CD4-positive, alpha-beta memory T cell (primary cell): ENCODE data around the gene CMIP. TPM values are rescaled to one million over a fixed set of nuclear protein-coding genes. Genes with fewer than 3 reads are reported as not detected.
A peak's percentile ranks its signal among the peaks of the same experiment; 100 is the strongest.

Source experiments
- CTCF ChIA-PET: fragments of 350-600 bp; sonication (Branson Sonifier 250); formaldehyde crosslinking; loops from one replicate; lab custom pipeline; 2021; ENCODE audit warnings: inconsistent platforms; ENCODE audit not compliant: partially characterized antibody; lab: Charles Lee
- POLR2A ChIA-PET: fragments of 350-600 bp; sonication (Branson Sonifier 250); formaldehyde crosslinking; loops from one replicate; lab custom pipeline; 2021; ENCODE audit not compliant: partially characterized antibody; lab: Charles Lee
- DNase-seq, 5 donors: peaks; one replicate each; pipeline versions ENCODE4 v3.0.0 to v3.0.0-alpha.2; 2020 to 2022; ENCODE audit warnings: mixed read lengths in 1 of 5
- H3K27ac ChIP-seq: one replicate; pipeline ENCODE4 v1.7.0; 2013; ENCODE audit warnings: low read depth, low read length
- H3K27me3 ChIP-seq: 2 replicates; pipeline ENCODE4 v1.7.0; 2013; ENCODE audit warnings: mild to moderate bottlenecking, low read length, moderate library complexity; ENCODE audit not compliant: insufficient read depth
- H3K36me3 ChIP-seq: 2 replicates; pipeline ENCODE4 v1.7.0; 2013; ENCODE audit warnings: mild to moderate bottlenecking, low read length, moderate library complexity; ENCODE audit not compliant: insufficient read depth
- H3K4me1 ChIP-seq: 2 replicates; pipeline ENCODE4 v1.7.0; 2013; ENCODE audit warnings: mild to moderate bottlenecking, low read length, moderate library complexity; ENCODE audit not compliant: insufficient read depth
- H3K4me3 ChIP-seq, 2 donors: one replicate each; pipeline ENCODE4 v1.7.0; 2013; ENCODE audit warnings: low read length in 2 of 2, mild to moderate bottlenecking in 1 of 2
- H3K9me3 ChIP-seq, 2 donors: one replicate each; pipeline ENCODE4 v1.7.0; 2013; ENCODE audit warnings: low read length in 2 of 2, control low read depth in 1 of 2; ENCODE audit not compliant: control insufficient read depth in 1 of 2
- H3K27ac Mint-ChIP-seq, 7 donors: one replicate each; pipeline ENCODE4 v1.8.0; 2020 to 2021; ENCODE audit warnings: mixed read lengths in 7 of 7, mild to moderate bottlenecking in 6 of 7, inconsistent platforms in 3 of 7, moderate library complexity in 3 of 7
- H3K27me3 Mint-ChIP-seq, 2 donors: one replicate each; pipeline ENCODE4 v1.8.0; 2020 to 2021; ENCODE audit warnings: mixed read lengths in 2 of 2
- H3K36me3 Mint-ChIP-seq, 2 donors: one replicate each; pipeline ENCODE4 v1.8.0; 2020 to 2021; ENCODE audit warnings: mixed read lengths in 2 of 2, inconsistent platforms in 1 of 2, mild to moderate bottlenecking in 1 of 2
- H3K4me1 Mint-ChIP-seq, 4 donors: one replicate each; pipeline ENCODE4 v1.8.0; 2020 to 2021; ENCODE audit warnings: mixed read lengths in 4 of 4, mild to moderate bottlenecking in 1 of 4
- H3K4me3 Mint-ChIP-seq, 8 donors: one replicate each; pipeline ENCODE4 v1.8.0; 2020 to 2021; ENCODE audit warnings: mixed read lengths in 8 of 8, mild to moderate bottlenecking in 7 of 8, moderate library complexity in 6 of 8, inconsistent platforms in 3 of 8
- H3K9me3 Mint-ChIP-seq, 8 donors: one replicate each; pipeline ENCODE4 v1.8.0; 2020 to 2021; ENCODE audit warnings: mixed read lengths in 8 of 8, mild to moderate bottlenecking in 5 of 8, inconsistent platforms in 3 of 8, moderate library complexity in 1 of 8
- intact Hi-C: fragments of 100-400 bp; cut with micrococcal nuclease; formaldehyde crosslinking; loops from one replicate; pipeline ENCODE4 v1.15.1; 2023
- polyA plus RNA-seq, 2 donors: library from polyadenylated mRNA; unstranded; fragments of 300-500 nt; fragmentation: Illumina TruSeq; gene quantifications; one replicate each; pipeline ENCODE4 v1.2.3, GENCODE V29; 2021
- total RNA-seq, 2 experiments: library from RNA; stranded (reverse); gene quantifications; one replicate each; pipeline ENCODE4 v1.2.3, GENCODE V29; 2021

The CMIP gene
- total and polyA plus RNA-seq, 4 experiments from 2014 or later = 0.84 to 36.4 (median 33.2) TPM; not detected in 1

DNA sequence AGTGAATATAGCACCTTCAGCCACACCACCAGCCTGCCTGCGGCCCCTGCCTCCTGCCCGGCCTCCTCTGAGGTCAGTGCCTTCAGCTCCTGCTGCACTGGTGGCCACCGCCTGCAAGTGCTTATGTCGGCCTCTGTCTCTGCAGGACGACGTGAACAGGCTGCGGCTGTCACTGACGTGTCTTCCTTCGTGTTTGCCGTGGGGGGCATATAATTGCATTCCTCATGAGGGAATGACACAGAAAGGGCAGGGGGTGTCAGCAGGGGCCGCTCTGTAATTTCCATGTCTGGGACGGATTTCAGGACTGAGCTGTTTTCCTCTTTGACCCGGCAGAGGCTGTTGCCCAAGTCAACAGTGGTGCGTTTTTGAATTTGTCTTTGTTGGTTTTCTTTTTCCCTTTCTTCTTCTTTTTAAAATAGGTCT is 28.5 kb downstream of the CMIP start:
- peaks cover 56 to 86% (median 78%) of the 10 kb centered on the region in 4 donors for H3K4me1 Mint-ChIP-seq
- ChIA-PET POLR2A (interaction anchor here (0.8 kb wide), 1 partner anchor 21 kb away, joined by 3 read pairs; no protein-coding TSS in a partner anchor), CTCF (interaction anchor here (1.3 kb wide), 1 partner anchor 69 kb away, joined by 3 read pairs; no protein-coding TSS in a partner anchor)
- peak overlapping the region in 2 of 8 donors; percentile 31 to 39 for H3K4me3 Mint-ChIP-seq
- no peak for DNase-seq
- Histone ChIP-seq H3K27ac (no peak overlapping the region), H3K9me3 (no peaks in the 10 kb centered on the region), H3K36me3 (no peaks in the 10 kb centered on the region), H3K27me3 (no peaks in the 10 kb centered on the region), H3K4me3 (no peak overlapping the region), H3K4me1 (peaks cover 81% of the 10 kb centered on the region)
- no peaks in the 10 kb centered on the region for H3K9me3 Mint-ChIP-seq
- H3K36me3 Mint-ChIP-seq = peaks cover 7 to 12% of the 10 kb centered on the region in 2 donors
- intact Hi-C loops = loop anchor here (5.0 kb wide), 1 partner anchor 49 kb away; no protein-coding TSS in a partner anchor
- peak overlapping the region; percentile 15 to 81 (median 75) for H3K27ac Mint-ChIP-seq
- H3K27me3 Mint-ChIP-seq = no peaks in the 10 kb centered on the region

DNA sequence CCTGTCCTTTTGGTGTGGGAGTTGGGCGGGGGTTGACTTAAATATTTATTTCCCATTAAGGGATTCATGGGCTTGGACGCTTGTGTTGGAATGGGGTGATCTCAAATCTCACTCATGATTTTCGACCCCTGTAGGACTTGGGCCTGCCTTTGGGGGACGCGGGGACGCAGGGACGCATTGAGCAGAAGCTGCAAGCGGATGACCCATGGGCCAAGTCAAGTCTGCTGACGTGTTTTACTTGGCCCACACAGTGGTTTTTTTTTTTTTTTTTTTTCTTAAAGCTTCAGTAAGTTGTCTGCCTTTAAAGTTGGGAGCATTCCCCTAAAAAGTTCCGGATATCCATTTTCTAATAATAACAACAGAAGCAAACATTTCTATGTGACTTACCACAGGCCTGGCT is 28.9 kb downstream of the CMIP start:
- H3K27me3 Mint-ChIP-seq = no peaks in the 10 kb centered on the region
- ChIA-PET POLR2A (no interaction called here), CTCF (no interaction called here)
- no peaks in the 10 kb centered on the region for H3K36me3 ChIP-seq
- H3K27ac ChIP-seq = no peak overlapping the region
- peaks cover 0 to under 1% (median 0%) of the 10 kb centered on the region in 8 donors for H3K9me3 Mint-ChIP-seq
- H3K4me1 ChIP-seq = peaks cover 81% of the 10 kb centered on the region
- no peak for DNase-seq
- intact Hi-C loops = loop anchor here (5.0 kb wide), 1 partner anchor 49 kb away; no protein-coding TSS in a partner anchor
- no peak overlapping the region for H3K4me3 ChIP-seq
- peak overlapping the region in 1 of 8 donors; percentile 45 for H3K4me3 Mint-ChIP-seq
- peak overlapping the region in 6 of 7 donors; percentile 15 to 81 (median 75) for H3K27ac Mint-ChIP-seq
- peaks cover 7 to 12% of the 10 kb centered on the region in 2 donors for H3K36me3 Mint-ChIP-seq
- H3K9me3 ChIP-seq = no peaks in the 10 kb centered on the region
- H3K4me1 Mint-ChIP-seq = peaks cover 56 to 86% (median 76%) of the 10 kb centered on the region in 4 donors
- no peaks in the 10 kb centered on the region for H3K27me3 ChIP-seq

DNA sequence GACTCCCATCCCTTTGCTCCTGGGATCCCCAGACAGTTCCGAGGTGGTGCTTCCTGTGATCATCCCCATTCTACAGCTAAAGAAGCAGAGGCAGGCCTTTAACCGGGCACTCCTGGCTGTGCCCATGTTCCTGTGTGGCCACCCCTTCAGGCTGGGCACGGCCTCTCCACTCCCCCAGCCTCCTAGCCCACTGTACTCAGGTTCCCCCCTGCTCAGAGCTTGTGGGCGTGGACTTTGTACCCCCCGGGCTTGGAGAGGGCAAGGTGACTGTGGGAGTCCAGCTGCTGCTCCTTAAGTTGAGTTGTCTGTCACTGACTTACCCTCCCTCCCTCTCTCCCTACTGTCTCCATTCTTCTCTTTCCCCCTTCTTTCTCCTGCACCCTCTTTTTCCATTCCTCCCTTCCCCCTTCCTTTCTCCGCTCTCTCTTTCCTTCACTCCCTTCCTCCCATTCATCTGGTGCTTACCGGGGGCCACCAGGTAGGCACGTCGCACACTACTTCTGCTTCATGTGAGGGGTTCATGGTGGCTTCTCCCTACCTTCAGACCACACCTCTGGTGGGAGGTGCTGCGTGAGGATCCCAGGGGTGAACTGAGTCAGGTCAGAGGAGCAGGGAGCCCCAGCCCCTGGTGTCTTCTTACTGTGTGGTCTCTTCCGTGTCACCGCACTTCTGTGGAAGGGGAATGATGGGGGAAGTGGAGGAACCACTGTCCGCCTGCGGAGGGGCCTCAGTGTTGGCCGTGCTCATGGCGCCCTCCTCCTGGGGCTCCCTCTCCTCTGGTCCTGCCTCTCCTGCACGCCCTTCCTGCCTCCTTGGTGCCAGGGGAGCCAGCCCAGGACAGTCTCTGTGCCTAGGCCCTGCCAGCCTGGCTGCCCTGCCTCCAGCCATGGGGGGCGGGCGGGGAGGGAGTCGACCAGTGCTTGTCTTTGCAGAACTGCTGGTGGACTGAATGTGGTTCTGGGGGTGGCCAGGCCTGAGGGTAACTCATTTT is 29.7 kb downstream of the CMIP start:
- CTCF ChIA-PET = no interaction called here
- Histone ChIP-seq H3K4me1 (peaks cover 81% of the 10 kb centered on the region), H3K36me3 (no peaks in the 10 kb centered on the region), H3K4me3 (no peak overlapping the region), H3K27ac (no peak overlapping the region), H3K9me3 (no peaks in the 10 kb centered on the region), H3K27me3 (no peaks in the 10 kb centered on the region)
- Mint-ChIP-seq H3K27ac (peak overlapping the region in 6 of 7 donors; percentile 5 to 75 (median 45)), H3K4me1 (peaks cover 56 to 86% (median 75%) of the 10 kb centered on the region in 4 donors), H3K9me3 (peaks cover 0 to 2% (median 0%) of the 10 kb centered on the region in 8 donors), H3K36me3 (peaks cover 7 to 13% of the 10 kb centered on the region in 2 donors), H3K27me3 (no peaks in the 10 kb centered on the region), H3K4me3 (peak overlapping the region in 1 of 8 donors; percentile 45)
- POLR2A ChIA-PET = no interaction called here
- no peak for DNase-seq
- intact Hi-C loops = loop anchor here (5.0 kb wide), 1 partner anchor 48 kb away; no protein-coding TSS in a partner anchor

DNA sequence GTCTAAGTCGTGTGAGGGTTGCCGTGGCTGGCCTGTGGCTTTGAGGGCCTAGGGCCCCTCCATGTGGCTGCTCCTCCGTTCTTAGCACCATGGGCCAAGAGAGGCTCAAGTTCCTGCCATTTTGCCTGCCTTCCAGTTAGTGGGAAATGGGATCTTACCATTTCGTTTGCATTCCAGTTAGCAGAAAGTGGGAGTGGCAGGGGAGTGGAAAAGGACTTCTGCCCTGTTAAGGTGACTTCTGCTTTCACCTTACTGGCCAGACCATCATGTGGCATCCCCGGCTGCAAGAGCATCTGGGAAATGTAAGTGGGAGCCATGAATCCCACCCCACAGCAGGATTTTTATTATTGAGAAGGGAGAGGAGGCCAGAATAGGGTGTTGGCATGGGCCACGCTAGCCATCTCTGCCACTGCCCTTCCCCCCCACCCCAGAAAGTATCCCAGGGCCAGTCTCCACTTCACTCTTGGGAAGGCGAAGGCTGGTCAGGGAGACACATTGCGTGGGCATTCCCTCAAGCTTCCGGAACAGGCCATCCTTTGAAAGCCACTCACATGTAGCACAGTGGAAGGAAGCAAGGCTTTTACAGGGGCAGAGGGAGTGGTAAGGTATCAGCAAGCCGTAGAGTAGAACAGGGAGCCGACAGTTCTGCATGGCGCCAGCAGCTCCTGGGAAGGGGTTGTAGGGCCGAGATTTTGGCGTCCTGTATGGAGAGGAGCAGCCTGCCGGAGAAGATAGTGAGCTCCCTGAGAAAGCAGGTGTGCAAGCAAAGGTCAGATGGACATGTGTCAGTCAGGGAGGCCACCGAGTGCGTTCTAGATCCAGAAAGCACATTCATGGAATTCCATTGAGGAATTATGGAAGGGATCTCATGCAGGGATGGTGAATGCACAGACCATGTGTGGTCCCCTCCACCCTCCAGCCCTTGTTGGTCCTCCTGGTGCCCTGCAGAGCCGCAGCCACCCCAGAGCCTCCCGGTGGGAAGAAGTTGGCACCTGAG is 33.4 kb downstream of the CMIP start:
- H3K27ac ChIP-seq = no peak overlapping the region
- Mint-ChIP-seq H3K4me3 (peak overlapping the region in 4 of 8 donors; percentile 40 to 54 (median 52)), H3K27me3 (no peaks in the 10 kb centered on the region), H3K9me3 (peaks cover 0 to 4% (median 0%) of the 10 kb centered on the region in 8 donors), H3K27ac (peak overlapping the region in 4 of 7 donors; percentile 22 to 86 (median 58)), H3K4me1 (peaks cover 46 to 80% (median 68%) of the 10 kb centered on the region in 4 donors), H3K36me3 (peaks cover 9 to 15% of the 10 kb centered on the region in 2 donors)
- no peaks in the 10 kb centered on the region for H3K36me3 ChIP-seq
- DNase-seq = no peak
- H3K4me1 ChIP-seq = peaks cover 63% of the 10 kb centered on the region
- no peak overlapping the region for H3K4me3 ChIP-seq
- no peaks in the 10 kb centered on the region for H3K9me3 ChIP-seq
- ChIA-PET CTCF (no interaction called here), POLR2A (interaction anchor here (2.2 kb wide), 1 partner anchor 8 kb away, joined by 7 read pairs; no protein-coding TSS in a partner anchor)
- no peaks in the 10 kb centered on the region for H3K27me3 ChIP-seq
- intact Hi-C loops = no loop called here

DNA sequence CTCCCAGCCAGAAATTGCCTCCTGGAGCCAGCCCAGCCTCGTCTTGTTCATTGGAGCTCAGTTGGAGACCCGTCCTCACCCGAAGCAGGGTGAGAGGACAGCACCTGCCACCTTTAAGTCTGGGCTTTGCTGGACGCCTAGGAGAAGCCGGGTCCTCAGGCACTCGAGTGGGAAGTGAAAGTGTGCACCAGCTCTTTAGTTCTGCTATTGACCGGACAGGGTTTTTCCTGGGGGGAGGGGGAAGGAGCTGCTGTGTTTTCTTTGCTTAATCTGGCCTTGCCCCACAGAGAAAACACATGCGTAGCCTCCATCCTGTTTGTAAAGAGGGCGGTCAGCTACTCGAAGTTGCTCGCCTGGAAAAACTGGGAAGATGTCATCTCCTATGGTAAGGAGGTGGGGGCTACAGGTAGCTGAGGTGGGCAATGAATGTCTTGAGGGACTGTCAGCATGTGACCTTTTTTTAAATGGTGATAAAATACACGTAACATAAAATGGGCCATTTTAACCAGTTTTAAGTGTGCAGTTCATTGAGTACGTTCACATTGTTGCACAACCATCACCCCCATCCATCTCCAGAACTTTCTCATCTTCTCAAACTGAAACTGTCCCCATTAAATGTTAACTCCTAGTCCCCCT is 34.4 kb downstream of the CMIP start:
- H3K4me3 Mint-ChIP-seq = peak overlapping the region in 6 of 8 donors; percentile 39 to 70 (median 54)
- intact Hi-C loops = no loop called here
- H3K4me1 Mint-ChIP-seq = peaks cover 43 to 79% (median 67%) of the 10 kb centered on the region in 4 donors
- H3K27me3 Mint-ChIP-seq = no peaks in the 10 kb centered on the region
- Histone ChIP-seq H3K27me3 (no peaks in the 10 kb centered on the region), H3K4me3 (no peak overlapping the region), H3K9me3 (no peaks in the 10 kb centered on the region), H3K36me3 (no peaks in the 10 kb centered on the region), H3K4me1 (peaks cover 53% of the 10 kb centered on the region), H3K27ac (no peak overlapping the region)
- no peak for DNase-seq
- peaks cover 0 to 6% (median 0%) of the 10 kb centered on the region in 8 donors for H3K9me3 Mint-ChIP-seq
- H3K27ac Mint-ChIP-seq = peak overlapping the region in 6 of 7 donors; percentile 32 to 87 (median 76)
- CTCF ChIA-PET = interaction anchor here (0.9 kb wide), 1 partner anchor 8 kb away, joined by 3 read pairs; no protein-coding TSS in a partner anchor
- H3K36me3 Mint-ChIP-seq = peaks cover 11 to 15% of the 10 kb centered on the region in 2 donors
- POLR2A ChIA-PET = interaction anchor here (0.9 to 2.2 kb wide), 3 partner anchors 9 to 43 kb away, joined by 4 to 7 read pairs (median 5); no protein-coding TSS in a partner anchor

DNA sequence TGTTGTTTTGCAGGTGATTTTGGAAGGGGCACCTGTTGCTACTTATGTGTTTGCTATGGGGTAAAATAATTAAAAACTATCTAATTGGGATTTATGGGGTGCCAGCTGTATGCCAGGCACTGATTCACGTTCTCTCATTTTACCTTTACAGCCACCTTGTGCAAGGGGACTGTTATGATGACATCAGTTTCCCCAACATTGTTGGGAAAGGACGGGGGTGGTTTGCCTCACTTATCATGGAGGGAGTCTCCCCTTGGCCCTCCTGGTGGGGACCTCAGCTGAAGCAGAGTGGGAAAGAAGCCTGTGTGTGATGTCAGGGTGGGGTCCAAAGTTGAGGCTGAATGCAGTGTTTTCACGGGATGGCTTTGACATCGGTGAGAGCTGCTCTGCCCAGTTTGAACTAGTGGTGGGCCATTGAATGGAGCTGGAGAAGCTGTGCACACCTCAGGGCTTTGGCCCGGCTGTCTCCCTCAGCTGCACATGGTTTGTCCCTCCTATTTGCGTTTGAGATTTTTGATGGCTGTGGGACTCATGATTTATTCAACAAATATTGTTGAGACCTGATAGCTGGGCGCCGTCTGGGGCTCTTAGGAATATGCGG is 36.1 kb downstream of the CMIP start:
- DNase-seq = no peak
- peaks cover 41 to 78% (median 62%) of the 10 kb centered on the region in 4 donors for H3K4me1 Mint-ChIP-seq
- H3K27me3 Mint-ChIP-seq = no peaks in the 10 kb centered on the region
- intact Hi-C loops = no loop called here
- H3K4me3 Mint-ChIP-seq = no peak overlapping the region
- H3K27ac ChIP-seq = no peak overlapping the region
- ChIA-PET CTCF (no interaction called here), POLR2A (no interaction called here)
- H3K36me3 Mint-ChIP-seq = peaks cover 10 to 11% of the 10 kb centered on the region in 2 donors
- H3K9me3 Mint-ChIP-seq = peaks cover 0 to 6% (median 0%) of the 10 kb centered on the region in 8 donors
- no peaks in the 10 kb centered on the region for H3K9me3 ChIP-seq
- no peak overlapping the region for H3K27ac Mint-ChIP-seq
- H3K4me1 ChIP-seq = peaks cover 53% of the 10 kb centered on the region
- no peaks in the 10 kb centered on the region for H3K36me3 ChIP-seq
- no peaks in the 10 kb centered on the region for H3K27me3 ChIP-seq
- no peak overlapping the region for H3K4me3 ChIP-seq
